ENCODE data around the gene LHX3. TPM values are rescaled to one million over a fixed set of nuclear protein-coding genes. Genes with fewer than 3 reads are reported as not detected.

The LHX3 gene
- total RNA-seq, 1 experiment from 2014 or later, result not detected

GRCh38 chr9:136171009-136171800 lies 33.7 kb downstream of the LHX3 start:
- H3F3A ChIP-seq (ENCODE audit: low read length, unreplicated experiment), result no peaks in the 10 kb centered on the region
- CTCF ChIA-PET, result no interaction called here
- no TSS peak for BruUV-seq (replicated peaks)

DNA sequence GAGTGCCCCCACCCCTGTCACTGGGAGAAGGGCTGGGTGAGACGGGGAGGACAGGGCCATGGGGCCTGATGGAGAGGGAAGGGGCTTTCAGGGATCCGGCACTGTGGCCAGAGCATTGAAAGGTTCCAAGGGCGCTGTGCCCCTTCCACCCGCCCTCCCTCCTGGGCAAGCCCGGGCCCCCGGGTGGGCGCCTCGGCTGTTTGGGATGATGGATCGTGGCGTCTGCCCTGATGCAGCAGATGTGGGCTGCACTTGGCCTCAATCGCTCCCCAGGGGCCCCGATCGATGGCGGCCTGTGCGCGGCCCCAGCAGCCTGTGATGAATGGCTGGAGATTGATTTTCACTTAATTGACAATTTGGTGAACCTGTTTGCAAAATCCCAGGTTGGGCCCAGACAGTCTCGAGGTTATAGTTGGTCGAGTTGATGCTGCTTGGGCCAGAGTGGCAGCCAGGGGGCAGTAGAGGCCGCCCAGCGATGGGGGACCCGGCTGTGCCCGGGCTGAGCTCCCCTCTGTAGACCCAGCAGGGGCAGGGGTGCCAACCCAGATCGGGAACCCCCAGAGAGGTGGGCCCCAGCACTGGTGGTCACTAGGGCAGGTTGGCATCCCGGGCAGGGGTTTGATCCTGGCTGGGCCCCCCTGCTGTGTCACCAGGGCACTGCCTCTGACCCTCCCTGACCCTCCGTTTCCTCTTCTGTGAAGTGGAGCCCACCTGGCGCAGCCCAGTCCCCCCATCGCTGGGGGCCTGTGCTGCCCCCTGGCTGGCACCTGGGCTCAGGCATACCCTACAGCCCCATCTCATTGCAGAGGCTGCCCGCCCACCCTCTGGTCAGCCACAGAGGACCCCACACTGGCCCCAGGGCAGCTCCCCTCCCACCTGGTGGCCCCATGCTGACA lies 34.7 kb downstream of the LHX3 start:
- ATAC-seq, result peak; percentile 84
- Histone ChIP-seq H3K9me2 (replicated peaks; ENCODE audit: low read length) (no peaks in the 10 kb centered on the region), H3K9ac (ENCODE audit: low read length) (no peak overlapping the region), H3K9me3 (ENCODE audit: low read length) (no peaks in the 10 kb centered on the region), H2AFZ (ENCODE audit: low read length) (no peak overlapping the region), H3K27ac (ENCODE audit: low read length) (no peak overlapping the region), H3F3A (ENCODE audit: low read length, unreplicated experiment) (no peaks in the 10 kb centered on the region), H3K79me2 (ENCODE audit: low read length) (no peaks in the 10 kb centered on the region), H3K4me1 (ENCODE audit: insufficient read depth, low read length) (no peaks in the 10 kb centered on the region), H4K20me1 (ENCODE audit: low read length) (no peaks in the 10 kb centered on the region), H3K27me3 (ENCODE audit: low read length) (peaks cover 12% of the 10 kb centered on the region), H3K36me3 (ENCODE audit: low read depth, low read length) (no peaks in the 10 kb centered on the region), H3K4me2 (ENCODE audit: low read length) (no peak overlapping the region), H3K4me3 (ENCODE audit: low read length) (no peak overlapping the region)
- intact Hi-C loops (cut with micrococcal nuclease), result no loop called here
- TF ChIP-seq EZH2phosphoT487 (IDR thresholded peaks at IDR 0.05; ENCODE audit: borderline replicate concordance, low read length) (no peak), EZH2 (IDR thresholded peaks at IDR 0.05; ENCODE audit: low read length, unreplicated experiment) (no peak)
- TF ChIP-seq, protein P1, sequence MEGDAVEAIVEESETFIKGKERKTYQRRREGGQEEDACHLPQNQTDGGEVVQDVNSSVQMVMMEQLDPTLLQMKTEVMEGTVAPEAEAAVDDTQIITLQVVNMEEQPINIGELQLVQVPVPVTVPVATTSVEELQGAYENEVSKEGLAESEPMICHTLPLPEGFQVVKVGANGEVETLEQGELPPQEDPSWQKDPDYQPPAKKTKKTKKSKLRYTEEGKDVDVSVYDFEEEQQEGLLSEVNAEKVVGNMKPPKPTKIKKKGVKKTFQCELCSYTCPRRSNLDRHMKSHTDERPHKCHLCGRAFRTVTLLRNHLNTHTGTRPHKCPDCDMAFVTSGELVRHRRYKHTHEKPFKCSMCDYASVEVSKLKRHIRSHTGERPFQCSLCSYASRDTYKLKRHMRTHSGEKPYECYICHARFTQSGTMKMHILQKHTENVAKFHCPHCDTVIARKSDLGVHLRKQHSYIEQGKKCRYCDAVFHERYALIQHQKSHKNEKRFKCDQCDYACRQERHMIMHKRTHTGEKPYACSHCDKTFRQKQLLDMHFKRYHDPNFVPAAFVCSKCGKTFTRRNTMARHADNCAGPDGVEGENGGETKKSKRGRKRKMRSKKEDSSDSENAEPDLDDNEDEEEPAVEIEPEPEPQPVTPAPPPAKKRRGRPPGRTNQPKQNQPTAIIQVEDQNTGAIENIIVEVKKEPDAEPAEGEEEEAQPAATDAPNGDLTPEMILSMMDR (conservative IDR thresholded peaks at IDR 0.05; ENCODE audit: low read depth, low read length), result peak; percentile 75
- POLR2A ChIA-PET (ENCODE audit: unreplicated experiment), result no interaction called here
- no TSS peak for BruUV-seq (replicated peaks)
- peak; percentile 27 for DNase-seq
- CTCF ChIA-PET, result no interaction called here

More at GRCh38 chr9:136171009-136171800, 33.7 kb downstream of the LHX3 start:
- Histone ChIP-seq H3K79me2 (ENCODE audit: low read length) (no peaks in the 10 kb centered on the region), H3K27ac (ENCODE audit: low read length) (no peak overlapping the region), H3K4me3 (ENCODE audit: low read length) (no peak overlapping the region), H3K9me3 (ENCODE audit: low read length) (no peaks in the 10 kb centered on the region), H4K20me1 (ENCODE audit: low read length) (no peaks in the 10 kb centered on the region), H3K4me2 (ENCODE audit: low read length) (no peak overlapping the region), H3K9ac (ENCODE audit: low read length) (no peak overlapping the region), H3K27me3 (ENCODE audit: low read length) (peaks cover 12% of the 10 kb centered on the region), H3K36me3 (ENCODE audit: low read depth, low read length) (no peaks in the 10 kb centered on the region), H3K9me2 (replicated peaks; ENCODE audit: low read length) (no peaks in the 10 kb centered on the region), H2AFZ (ENCODE audit: low read length) (no peak overlapping the region), H3K4me1 (ENCODE audit: insufficient read depth, low read length) (no peaks in the 10 kb centered on the region)
- no peak for TF ChIP-seq EZH2 (IDR thresholded peaks at IDR 0.05; ENCODE audit: low read length, unreplicated experiment)
- TF ChIP-seq EZH2phosphoT487 (IDR thresholded peaks at IDR 0.05; ENCODE audit: borderline replicate concordance, low read length), result no peak
- TF ChIP-seq, protein P1 (conservative IDR thresholded peaks at IDR 0.05; ENCODE audit: low read depth, low read length), result no peak
- POLR2A ChIA-PET (ENCODE audit: unreplicated experiment), result no interaction called here
- peak; percentile 35 for ATAC-seq
- intact Hi-C loops (cut with micrococcal nuclease), result no loop called here
- DNase-seq, result no peak
